Measurements from ENCODE around the gene PANK4. TPM values are rescaled to one million over a fixed set of nuclear protein-coding genes. Genes with fewer than 3 reads are reported as not detected.
A peak's percentile ranks its signal among the peaks of the same experiment; 100 is the strongest.

PANK4 gene
- total and polyA plus RNA-seq, 9 of the 15 experiments (the other 6 are each of a cell fraction or from before 2014, with no cell fraction given) = 0.93 to 55.6 (median 31.5) TPM

GRCh38 chr1:2560299-2561073 is 34.1 kb upstream of the PANK4 start (continued):
- no peak for TF ChIP-seq ESRRA (IDR thresholded peaks at IDR 0.05; ENCODE audit: borderline replicate concordance, low read depth)
- no peak for TF ChIP-seq CREBBP (IDR thresholded peaks at IDR 0.05; ENCODE audit: low read depth, low read length)
- TF ChIP-seq MLX (CRISPR knock-in tag; conservative IDR thresholded peaks at IDR 0.05) = no peak
- no peak for TF ChIP-seq PPARD (CRISPR knock-in tag; IDR thresholded peaks at IDR 0.05)
- no peak for TF ChIP-seq TRIM25 (IDR thresholded peaks at IDR 0.05; ENCODE audit: borderline replicate concordance)
- TF ChIP-seq THAP12 (CRISPR knock-in tag; IDR thresholded peaks at IDR 0.05) = no peak
- no peak for TF ChIP-seq RNF2 (IDR thresholded peaks at IDR 0.05)
- TF ChIP-seq ZNF133 (CRISPR knock-in tag; IDR thresholded peaks at IDR 0.05) = no peak
- TF ChIP-seq HDAC6 (IDR thresholded peaks at IDR 0.05; ENCODE audit: low read depth, low read length) = no peak
- no peak for TF ChIP-seq ZNF277 (CRISPR knock-in tag; IDR thresholded peaks at IDR 0.05; ENCODE audit: borderline replicate concordance)
- TF ChIP-seq RBFOX2 (IDR thresholded peaks at IDR 0.05; ENCODE audit: low read depth, low read length) = no peak
- TF ChIP-seq VEZF1 (CRISPR knock-in tag; IDR thresholded peaks at IDR 0.05) = peak; percentile 31; the same call in 1 of the 2 replicates
